GM10266 (cell line): Measurements from ENCODE around the gene TBCD.

Experiments used
- DNase-seq: peaks from one replicate; pipeline ENCODE4 v3.0.0; 2012; ENCODE audit errors: extremely low spot score
- CTCF ChIP-seq: IDR thresholded peaks from 2 replicates; pipeline ENCODE4 v1.5.1; 2012; ENCODE audit warnings: mild to moderate bottlenecking, low read depth; ENCODE audit not compliant: control insufficient read depth, insufficient read depth; ENCODE audit errors: missing control alignments

TBCD gene

DNA sequence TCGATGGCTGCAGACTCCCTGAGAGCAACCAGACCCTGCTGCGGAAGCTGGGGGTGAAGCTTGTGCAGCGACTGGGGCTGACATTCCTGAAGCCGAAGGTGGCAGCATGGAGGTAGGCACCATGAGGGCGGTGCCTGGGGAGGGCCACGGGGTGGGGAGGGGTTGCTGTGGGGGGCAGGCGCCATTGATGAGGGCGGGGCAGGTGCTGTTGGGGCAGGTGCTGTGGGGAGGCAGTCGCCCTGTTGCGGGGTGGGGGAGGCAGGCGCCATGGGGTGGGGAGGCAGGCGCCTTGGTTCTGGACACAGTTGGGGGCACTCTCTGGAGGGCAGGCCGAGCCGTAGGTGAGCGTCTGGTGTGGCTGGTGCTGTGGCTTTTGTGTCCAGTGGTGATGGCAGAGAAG lies 49.0 kb downstream of the TBCD start:
- DNase-seq = no peak
- TF ChIP-seq CTCF = no peak

DNA sequence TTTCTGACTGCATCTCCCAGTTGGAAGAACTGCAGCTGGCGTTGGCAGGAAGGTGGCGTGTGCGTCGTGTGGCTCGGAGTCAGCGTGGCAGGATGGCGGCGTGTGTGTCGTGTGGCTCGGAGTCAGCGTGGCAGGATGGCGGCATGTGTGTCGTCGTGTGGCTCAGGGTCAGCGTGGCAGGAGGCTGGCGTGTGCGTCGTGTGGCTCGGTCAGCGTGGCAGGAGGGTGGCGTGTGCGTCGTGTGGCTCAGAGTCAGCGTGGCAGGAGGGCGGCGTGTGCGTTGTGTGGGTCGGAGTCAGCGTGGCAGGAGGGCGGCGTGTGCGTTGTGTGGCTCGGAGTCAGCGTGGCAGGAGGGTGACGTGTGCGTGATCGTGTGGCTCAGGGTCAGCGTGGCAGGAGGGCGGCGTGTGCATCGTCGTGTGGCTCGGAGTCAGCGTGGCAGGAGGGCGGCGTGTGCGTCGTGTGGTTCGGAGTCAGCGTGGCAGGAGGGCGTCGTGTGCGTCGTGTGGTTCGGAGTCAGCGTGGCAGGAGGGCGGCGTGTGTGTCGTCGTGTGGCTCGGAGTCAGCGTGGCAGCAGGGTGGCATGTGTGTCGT lies 49.6 kb downstream of the TBCD start:
- DNase-seq = no peak
- TF ChIP-seq CTCF = no peak

DNA sequence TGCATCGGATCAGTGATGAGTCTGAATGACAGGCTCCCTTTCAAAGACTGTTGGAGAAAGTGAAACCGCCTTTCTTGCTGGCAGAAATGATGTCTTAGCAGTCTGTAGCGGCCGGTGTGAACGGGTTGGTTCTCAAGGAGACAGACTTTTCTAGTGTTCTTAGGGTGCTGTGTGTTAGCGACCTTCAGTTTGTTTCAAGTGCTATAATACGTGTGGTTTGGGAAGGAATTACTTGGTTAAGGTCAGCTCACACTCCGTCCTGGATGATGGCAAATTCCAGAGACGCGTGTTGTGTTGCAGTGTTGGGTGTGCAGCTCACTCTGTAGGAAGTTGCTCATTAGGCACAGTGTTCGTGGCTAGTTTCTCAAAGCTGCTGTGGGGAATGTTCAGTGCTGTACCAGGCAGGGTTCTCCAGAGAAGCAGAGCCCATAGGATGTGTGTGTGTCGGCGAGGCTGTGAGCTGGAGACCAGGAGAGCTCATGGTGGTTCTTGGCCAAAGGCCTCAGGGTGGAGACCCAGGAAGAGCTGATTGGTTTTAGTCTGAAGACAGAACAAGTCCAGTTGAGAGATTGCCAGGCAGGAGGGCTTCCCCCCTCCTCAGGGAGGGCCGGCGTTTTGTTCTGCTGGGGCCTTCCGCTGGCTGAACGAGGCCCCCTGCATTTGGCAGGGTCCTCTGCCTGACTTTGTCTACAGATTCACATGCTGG lies 50.4 kb downstream of the TBCD start:
- DNase-seq = no peak
- TF ChIP-seq CTCF = no peak

GRCh38 chr17:82803185-82803584 lies 51.3 kb downstream of the TBCD start:
- TF ChIP-seq CTCF = no peak
- no peak for DNase-seq

- no peak for TF ChIP-seq CTCF
- DNase-seq = no peak
Observed at GRCh38 chr17:82803606-82804005, 51.7 kb downstream of the TBCD start.

- no peak for DNase-seq
- TF ChIP-seq CTCF = no peak
Observed at GRCh38 chr17:82804442-82805191, 52.8 kb downstream of the TBCD start.

DNA sequence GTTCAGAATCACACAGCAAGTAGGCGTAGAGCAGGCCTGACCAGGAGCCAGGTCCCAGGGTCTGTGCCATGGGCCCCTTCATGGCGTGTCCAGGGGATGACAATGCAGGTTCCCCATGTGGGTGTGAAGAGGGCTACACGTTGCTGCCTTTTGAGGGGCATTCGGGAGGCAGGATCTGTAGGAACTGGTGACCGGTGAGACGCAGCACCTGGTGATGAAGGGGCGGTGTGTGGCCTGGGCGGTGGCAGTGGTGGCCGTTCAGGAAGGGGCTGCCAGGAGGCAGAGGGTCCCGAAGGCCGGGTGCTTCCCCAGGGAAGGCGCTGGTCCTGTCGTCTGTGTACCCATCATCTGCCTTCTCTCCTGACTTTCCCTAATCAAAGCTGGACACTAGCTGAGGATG lies 53.4 kb downstream of the TBCD start:
- no peak for DNase-seq
- no peak for TF ChIP-seq CTCF
